HG03103 (cell line): ENCODE results near the gene BCL11B.

Source experiments
- ATAC-seq: cut with Tn5 transposase; IDR thresholded peaks from one replicate; pipeline ENCODE4 v1.9.1; 2021; ENCODE audit warnings: low read depth; ENCODE audit not compliant: unreplicated experiment

BCL11B gene

GRCh38 chr14:99203801-99204200 lies 68.2 kb downstream of the BCL11B start:
- ATAC-seq = no peak

GRCh38 chr14:99203080-99203479 lies 68.9 kb downstream of the BCL11B start:
- ATAC-seq = no peak

DNA sequence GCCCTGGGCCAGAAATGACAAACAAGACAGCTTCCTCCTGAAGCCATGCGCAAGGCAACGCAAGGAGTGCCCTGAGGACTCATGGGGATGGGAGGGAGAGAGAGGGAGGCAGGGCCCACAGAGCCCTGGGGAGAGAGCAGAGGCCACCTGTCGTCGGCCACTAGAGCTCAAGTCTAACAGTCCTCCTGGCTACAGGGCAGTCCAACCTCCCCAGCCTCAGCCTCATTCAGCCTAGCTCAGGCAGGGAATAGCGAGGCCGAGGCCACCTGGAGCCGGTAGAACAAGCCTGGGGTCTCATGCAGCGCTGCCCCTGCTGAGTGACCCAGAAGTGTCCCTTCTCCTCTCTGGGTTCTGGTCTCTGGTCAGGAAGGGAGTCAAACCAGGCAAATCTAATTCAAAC lies 69.5 kb downstream of the BCL11B start:
- ATAC-seq = no peak

GRCh38 chr14:99201351-99202073 lies 70.5 kb downstream of the BCL11B start:
- no peak for ATAC-seq

DNA sequence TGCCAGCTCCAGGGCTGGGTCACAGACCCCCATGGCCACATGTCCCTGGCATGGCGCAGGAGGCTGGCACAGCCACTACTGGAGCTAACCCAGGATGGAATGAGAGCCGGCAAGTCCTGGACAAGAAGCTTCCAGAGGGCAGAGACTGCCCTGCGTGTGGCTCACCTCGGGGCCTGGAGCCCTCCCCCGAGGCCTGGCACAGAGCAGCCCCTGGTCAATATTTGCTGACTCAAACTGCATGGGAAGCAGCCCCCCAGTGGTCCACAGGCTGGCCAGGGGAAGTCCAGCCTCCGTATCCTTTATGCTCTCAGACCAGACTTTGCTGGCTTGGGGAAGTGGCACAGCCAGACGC lies 71.4 kb downstream of the BCL11B start:
- ATAC-seq = no peak

GRCh38 chr14:99199846-99200653 lies 71.9 kb downstream of the BCL11B start:
- no peak for ATAC-seq

GRCh38 chr14:99198746-99199502 lies 73.1 kb downstream of the BCL11B start:
- ATAC-seq = no peak

- no peak for ATAC-seq
These were observed 75.7 kb downstream of the BCL11B start for GRCh38 chr14:99196310-99196650.

DNA sequence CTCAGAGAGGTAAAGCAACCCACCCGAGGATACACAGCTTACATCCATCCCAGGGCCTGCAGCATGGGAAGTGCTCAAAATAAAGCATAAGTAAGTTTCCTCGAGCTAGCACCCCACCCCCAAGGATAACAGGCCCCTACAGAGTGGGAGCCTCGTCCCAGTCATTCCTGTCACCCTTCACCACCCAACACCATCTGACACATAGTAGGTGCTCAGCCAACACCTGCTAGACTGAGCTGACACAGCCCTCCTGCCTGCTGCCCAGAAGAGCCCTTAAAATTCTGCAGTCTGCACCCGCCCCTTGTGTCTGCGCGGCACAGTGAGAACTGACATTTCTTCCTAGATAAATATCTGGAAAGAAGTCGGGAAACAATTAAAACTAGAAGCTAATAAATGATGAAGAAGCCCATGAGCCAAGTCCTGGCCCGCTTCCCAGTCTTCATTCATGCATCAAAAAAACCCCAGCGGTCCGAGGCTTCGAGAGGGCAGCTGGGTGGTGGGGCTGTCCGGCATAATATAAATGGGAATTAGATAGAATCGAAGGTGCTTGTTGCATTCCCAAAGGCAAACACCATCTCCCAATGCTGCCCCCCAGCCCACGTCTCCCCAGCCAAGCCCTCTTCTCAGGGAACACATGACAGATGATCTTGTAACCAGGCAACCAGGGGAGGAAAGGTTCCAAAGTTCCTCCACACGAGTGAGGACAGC lies 76.2 kb downstream of the BCL11B start:
- ATAC-seq = no peak

DNA sequence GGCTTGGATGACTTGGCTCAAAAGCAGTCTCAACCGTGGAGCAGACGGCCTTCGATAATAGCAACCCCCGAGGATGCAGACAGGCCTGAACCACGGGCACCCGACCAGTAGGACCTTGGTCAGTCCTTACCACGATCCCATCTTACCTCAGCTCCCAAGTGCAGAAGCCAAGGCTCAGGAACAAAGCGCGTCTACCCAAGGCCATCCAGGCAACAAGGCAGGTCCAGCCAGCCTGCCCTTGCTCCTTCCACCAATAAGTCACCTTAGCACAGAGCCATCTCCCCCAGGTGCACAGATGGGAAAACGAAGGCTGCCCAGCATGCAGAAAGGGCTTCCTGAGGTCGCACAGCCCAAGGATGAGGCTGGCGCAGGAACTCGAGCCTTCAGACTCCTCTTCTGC lies 77.3 kb downstream of the BCL11B start:
- ATAC-seq = no peak

GRCh38 chr14:99194136-99194535 lies 77.9 kb downstream of the BCL11B start:
- ATAC-seq = no peak

DNA sequence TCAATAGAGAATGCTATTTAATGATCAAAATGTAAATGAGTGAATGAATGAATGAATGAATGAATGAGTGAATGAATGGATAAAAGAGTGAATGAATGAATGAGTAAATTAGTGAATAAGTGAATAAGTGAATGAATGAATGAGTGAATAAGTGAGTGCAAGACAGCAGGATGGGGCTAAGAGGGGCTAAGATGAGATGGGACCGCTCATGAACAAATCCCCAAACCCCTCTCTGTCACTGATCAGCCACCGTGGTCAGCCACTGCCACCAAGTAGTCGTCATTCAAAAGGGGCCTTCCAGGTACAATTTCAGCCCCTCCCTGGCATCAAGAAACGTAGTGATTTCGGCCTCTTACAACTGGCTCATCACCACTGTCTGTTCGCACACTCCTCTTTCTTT lies 79.2 kb downstream of the BCL11B start:
- ATAC-seq = no peak

- ATAC-seq = no peak
These were observed 79.9 kb downstream of the BCL11B start for GRCh38 chr14:99192028-99192621.

- ATAC-seq = no peak
These were observed 80.5 kb downstream of the BCL11B start for GRCh38 chr14:99191395-99192027.

DNA sequence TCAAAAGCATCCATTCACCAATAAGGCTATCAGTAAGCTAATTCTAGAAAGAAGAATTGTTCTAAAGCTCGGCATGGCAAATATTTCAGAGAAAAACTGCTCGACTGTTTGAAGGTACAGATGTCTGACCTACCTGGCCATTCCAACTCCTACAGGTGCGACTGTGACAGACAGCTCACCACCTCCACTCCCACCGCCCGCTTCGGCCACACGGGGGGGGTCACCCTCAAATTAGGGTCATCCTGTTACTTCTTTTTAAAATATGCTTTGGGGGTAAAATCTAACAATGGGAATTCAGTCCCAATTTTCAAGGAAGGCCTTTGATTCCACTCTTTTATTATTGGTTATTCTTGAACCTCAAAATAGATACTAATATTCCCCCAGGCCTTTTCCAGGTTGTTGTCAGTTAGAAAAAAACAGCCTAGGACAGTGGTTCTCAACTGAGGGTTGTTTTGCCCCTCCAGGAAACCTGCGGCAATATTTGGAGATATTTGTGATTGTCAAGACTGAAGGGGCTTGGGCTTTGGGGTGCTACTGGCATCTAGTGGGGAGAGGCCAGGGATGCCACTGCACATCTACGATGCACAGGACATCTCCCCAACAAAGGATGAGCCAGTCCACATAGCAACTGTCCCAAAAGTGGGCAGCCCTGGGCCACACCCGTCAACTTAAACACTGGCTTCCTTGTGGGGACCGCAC lies 81.2 kb downstream of the BCL11B start:
- ATAC-seq = no peak

GRCh38 chr14:99189201-99189801 lies 82.7 kb downstream of the BCL11B start:
- no peak for ATAC-seq

DNA sequence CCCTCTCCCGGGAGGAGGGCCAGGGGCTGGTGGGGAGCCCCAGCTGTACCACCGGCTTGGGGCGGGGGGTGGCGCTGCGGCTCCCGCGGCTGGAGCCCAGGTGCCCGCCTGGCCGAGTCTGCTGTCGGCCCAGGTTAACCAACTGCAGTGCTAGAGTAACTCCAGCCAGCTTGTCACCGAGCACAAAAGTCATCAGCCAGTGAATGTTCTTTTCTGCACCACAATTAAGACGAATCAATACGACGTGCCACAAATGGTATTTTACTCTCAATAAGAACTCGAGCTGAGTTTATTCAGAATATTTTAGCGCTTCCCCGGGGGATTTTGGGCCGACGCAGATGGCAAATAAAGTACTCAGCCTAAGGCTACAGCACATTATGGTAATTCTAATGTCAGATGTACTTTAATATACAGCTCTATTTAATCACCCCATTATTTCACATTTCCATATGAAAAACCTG lies 83.2 kb downstream of the BCL11B start:
- no peak for ATAC-seq

DNA sequence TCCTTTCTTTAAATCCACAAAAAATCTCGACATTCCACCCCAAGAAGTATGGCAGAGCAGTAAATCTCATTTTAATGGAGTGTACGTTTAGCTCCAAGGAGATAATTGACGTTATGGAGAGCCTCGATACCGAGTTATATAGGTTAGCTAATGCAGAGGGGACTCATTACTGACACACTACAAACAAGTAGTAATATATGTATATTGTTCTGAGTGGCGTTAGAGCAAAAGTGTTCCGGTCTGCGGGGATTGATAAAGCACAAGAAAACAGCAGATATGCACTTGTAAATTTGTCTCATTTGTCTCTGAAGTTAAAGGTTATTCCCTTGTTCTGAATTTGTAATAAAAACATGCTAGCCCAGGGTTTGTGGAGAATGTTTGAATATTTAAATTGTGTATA lies 84.1 kb downstream of the BCL11B start:
- no peak for ATAC-seq
